ENCODE results near the gene FBXL17. TPM values are rescaled to one million over a fixed set of nuclear protein-coding genes. Genes with fewer than 3 reads are reported as not detected.

Gene FBXL17
- total RNA-seq, 1 experiment from 2014 or later: 8.8 TPM

GRCh38 chr5:108125771-108126511 lies 256.0 kb downstream of the FBXL17 start:
- Histone ChIP-seq H3K4me3 (ENCODE audit: low read length) (no peak overlapping the region), H3K27ac (ENCODE audit: low read length) (no peak overlapping the region), H3K36me3 (ENCODE audit: low read depth, low read length) (no peaks in the 10 kb centered on the region), H3K79me2 (ENCODE audit: low read length) (no peaks in the 10 kb centered on the region), H3K9me3 (ENCODE audit: low read length) (no peaks in the 10 kb centered on the region), H2AFZ (ENCODE audit: low read length) (no peak overlapping the region), H3F3A (ENCODE audit: low read length, unreplicated experiment) (no peaks in the 10 kb centered on the region), H3K4me2 (ENCODE audit: low read length) (no peak overlapping the region), H4K20me1 (ENCODE audit: low read length) (no peaks in the 10 kb centered on the region), H3K27me3 (ENCODE audit: low read length) (no peaks in the 10 kb centered on the region), H3K4me1 (ENCODE audit: insufficient read depth, low read length) (no peaks in the 10 kb centered on the region), H3K9ac (ENCODE audit: low read length) (no peak overlapping the region), H3K9me2 (replicated peaks; ENCODE audit: low read length) (no peaks in the 10 kb centered on the region)
- ChIA-PET POLR2A (ENCODE audit: unreplicated experiment) (interaction anchor here (0.7 kb wide), 1 partner anchor 78 kb away, joined by 4 read pairs; no protein-coding TSS in a partner anchor), CTCF (no interaction called here)
- intact Hi-C loops (cut with micrococcal nuclease): no loop called here
- BruUV-seq (replicated peaks): no TSS peak
- ATAC-seq: no peak
- TF ChIP-seq EZH2phosphoT487 (IDR thresholded peaks at IDR 0.05; ENCODE audit: borderline replicate concordance, low read length) (no peak), EZH2 (IDR thresholded peaks at IDR 0.05; ENCODE audit: low read length, unreplicated experiment) (no peak), CTCF (conservative IDR thresholded peaks at IDR 0.05; ENCODE audit: low read depth, low read length) (no peak)
- no peak for DNase-seq

- TF ChIP-seq EZH2 (IDR thresholded peaks at IDR 0.05; ENCODE audit: low read length, unreplicated experiment) (no peak), EZH2phosphoT487 (IDR thresholded peaks at IDR 0.05; ENCODE audit: borderline replicate concordance, low read length) (no peak), CTCF (conservative IDR thresholded peaks at IDR 0.05; ENCODE audit: low read depth, low read length) (no peak)
- H3K4me3 ChIP-seq (ENCODE audit: low read length): no peak overlapping the region
- CTCF ChIA-PET: no interaction called here
- no peak overlapping the region for H2AFZ ChIP-seq (ENCODE audit: low read length)
- DNase-seq: no peak
- H3K36me3 ChIP-seq (ENCODE audit: low read depth, low read length): no peaks in the 10 kb centered on the region
- H3K9ac ChIP-seq (ENCODE audit: low read length): no peak overlapping the region
- intact Hi-C loops (cut with micrococcal nuclease): no loop called here
- H3K79me2 ChIP-seq (ENCODE audit: low read length): no peaks in the 10 kb centered on the region
- H3K9me3 ChIP-seq (ENCODE audit: low read length): no peaks in the 10 kb centered on the region
- H3F3A ChIP-seq (ENCODE audit: low read length, unreplicated experiment): no peaks in the 10 kb centered on the region
- POLR2A ChIA-PET (ENCODE audit: unreplicated experiment): no interaction called here
- no peaks in the 10 kb centered on the region for H3K4me1 ChIP-seq (ENCODE audit: insufficient read depth, low read length)
- BruUV-seq (replicated peaks): no TSS peak
- ATAC-seq: no peak
- no peaks in the 10 kb centered on the region for H4K20me1 ChIP-seq (ENCODE audit: low read length)
- no peaks in the 10 kb centered on the region for H3K9me2 ChIP-seq (replicated peaks; ENCODE audit: low read length)
- H3K4me2 ChIP-seq (ENCODE audit: low read length): no peak overlapping the region
- no peaks in the 10 kb centered on the region for H3K27me3 ChIP-seq (ENCODE audit: low read length)
- H3K27ac ChIP-seq (ENCODE audit: low read length): no peak overlapping the region
These were observed 257.3 kb downstream of the FBXL17 start for GRCh38 chr5:108124596-108124995.

GRCh38 chr5:108122702-108123101 lies 259.2 kb downstream of the FBXL17 start:
- no peak for TF ChIP-seq EZH2 (IDR thresholded peaks at IDR 0.05; ENCODE audit: low read length, unreplicated experiment)
- no peak for TF ChIP-seq CTCF (conservative IDR thresholded peaks at IDR 0.05; ENCODE audit: low read depth, low read length)
- TF ChIP-seq EZH2phosphoT487 (IDR thresholded peaks at IDR 0.05; ENCODE audit: borderline replicate concordance, low read length): no peak
- Histone ChIP-seq H3K27ac (ENCODE audit: low read length) (no peak overlapping the region), H3K27me3 (ENCODE audit: low read length) (no peaks in the 10 kb centered on the region), H4K20me1 (ENCODE audit: low read length) (no peaks in the 10 kb centered on the region), H3K9ac (ENCODE audit: low read length) (no peak overlapping the region), H2AFZ (ENCODE audit: low read length) (no peak overlapping the region), H3K4me2 (ENCODE audit: low read length) (no peak overlapping the region), H3K36me3 (ENCODE audit: low read depth, low read length) (no peaks in the 10 kb centered on the region), H3K9me3 (ENCODE audit: low read length) (no peaks in the 10 kb centered on the region), H3K4me3 (ENCODE audit: low read length) (no peak overlapping the region), H3K4me1 (ENCODE audit: insufficient read depth, low read length) (no peaks in the 10 kb centered on the region), H3F3A (ENCODE audit: low read length, unreplicated experiment) (no peaks in the 10 kb centered on the region), H3K79me2 (ENCODE audit: low read length) (no peaks in the 10 kb centered on the region), H3K9me2 (replicated peaks; ENCODE audit: low read length) (no peaks in the 10 kb centered on the region)
- ATAC-seq: no peak
- DNase-seq: no peak
- intact Hi-C loops (cut with micrococcal nuclease): no loop called here
- no TSS peak for BruUV-seq (replicated peaks)
- POLR2A ChIA-PET (ENCODE audit: unreplicated experiment): no interaction called here
- CTCF ChIA-PET: no interaction called here
